ENCODE measurements around the gene LRRC71.

LRRC71 gene

GRCh38 chr1:156942176-156942575 is 21.7 kb downstream of the LRRC71 start:
- H3K27ac ChIP-seq: no peak overlapping the region
- DNase-seq (ENCODE audit: low read depth, low spot score): no peak

- no peak overlapping the region for H3K27ac ChIP-seq
- DNase-seq (ENCODE audit: low read depth, low spot score): no peak
Observed at GRCh38 chr1:156942576-156942975, 22.1 kb downstream of the LRRC71 start.

DNA sequence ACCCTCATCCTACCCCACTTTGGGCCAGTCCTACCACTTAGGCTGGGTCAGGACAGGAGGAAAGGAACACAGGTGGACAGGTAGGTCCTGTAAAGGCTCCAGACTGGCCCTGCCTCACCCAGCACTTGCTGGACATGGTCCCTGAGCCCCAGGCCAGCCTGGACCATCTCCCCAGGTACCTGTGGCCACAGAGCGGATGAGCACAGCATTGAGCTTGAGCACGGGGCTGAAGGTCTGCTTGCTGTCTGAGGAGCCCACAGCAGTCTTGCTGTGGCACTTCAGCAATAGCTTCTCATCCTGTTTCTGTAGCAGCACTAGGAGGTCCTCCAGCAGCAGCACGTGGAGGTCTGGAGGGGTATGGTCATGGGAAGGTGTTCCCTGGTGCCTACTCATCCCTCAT is 23.3 kb downstream of the LRRC71 start:
- no peak overlapping the region for H3K27ac ChIP-seq

GRCh38 chr1:156944268-156944667 is 23.8 kb downstream of the LRRC71 start:
- no peak overlapping the region for H3K27ac ChIP-seq
- no peak for DNase-seq (ENCODE audit: low read depth, low spot score)

More for the DNA sequence above, 23.3 kb downstream of the LRRC71 start:
- DNase-seq (ENCODE audit: low read depth, low spot score): no peak

DNA sequence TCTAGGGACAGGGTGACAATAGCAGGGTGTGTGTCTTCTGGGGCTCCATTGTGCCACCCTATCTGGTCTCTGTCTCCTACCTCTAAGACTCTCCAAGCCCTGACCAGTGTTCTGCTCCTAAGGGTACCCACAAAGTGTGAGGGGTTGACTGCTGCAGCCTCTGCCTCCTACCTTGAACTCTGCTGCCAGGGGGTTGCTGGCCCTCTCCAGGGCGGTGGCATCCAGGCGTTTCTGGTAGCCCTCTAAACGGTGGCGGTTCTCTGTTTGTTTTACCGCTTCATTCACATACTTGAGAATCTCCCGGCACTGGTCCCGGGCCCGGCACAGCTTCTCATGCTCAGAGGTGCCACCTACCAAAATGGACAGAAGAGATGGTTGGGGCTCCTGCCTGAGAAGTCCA is 24.4 kb downstream of the LRRC71 start:
- H3K27ac ChIP-seq: no peak overlapping the region
- DNase-seq (ENCODE audit: low read depth, low spot score): no peak

DNA sequence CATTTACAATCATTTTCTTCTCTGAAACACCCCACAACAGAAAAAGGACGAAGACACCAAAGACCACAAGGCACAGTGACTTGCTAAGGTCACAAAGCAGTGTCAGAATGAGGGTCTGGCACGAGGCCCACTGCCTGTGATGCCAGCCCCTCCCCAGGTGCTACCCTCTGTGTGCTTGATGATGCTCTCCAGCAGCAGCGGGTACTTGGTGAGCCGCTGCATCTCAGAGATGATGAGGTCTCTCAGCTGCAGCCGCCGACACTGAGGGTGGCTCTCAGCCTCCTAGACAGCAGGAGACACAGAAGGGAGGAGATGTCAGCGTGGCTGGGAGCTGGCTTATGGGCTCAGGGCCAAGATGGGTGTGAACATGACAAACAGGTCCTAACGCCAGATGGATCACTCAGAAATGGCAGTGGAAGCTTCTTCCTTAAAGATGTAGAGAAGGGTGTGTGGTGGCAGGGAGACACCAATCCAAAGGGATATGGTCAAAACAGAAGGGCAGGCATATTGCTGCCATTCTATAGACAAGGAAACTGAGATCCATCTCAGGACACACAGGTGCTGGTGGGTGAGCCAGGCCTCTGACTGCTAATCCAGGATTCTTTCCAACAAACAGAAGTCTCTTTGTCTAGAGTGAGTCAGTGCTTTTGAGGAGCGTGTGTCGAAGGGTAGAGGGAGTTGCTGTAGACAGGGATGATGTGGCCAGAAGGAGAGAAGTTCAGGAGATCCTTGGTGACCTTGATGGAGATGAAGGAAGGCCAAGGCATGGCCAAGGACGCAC is 25.6 kb downstream of the LRRC71 start:
- DNase-seq (ENCODE audit: low read depth, low spot score): peak; percentile 51
- no peak overlapping the region for H3K27ac ChIP-seq

GRCh38 chr1:156947127-156947526 is 26.7 kb downstream of the LRRC71 start:
- no peak for DNase-seq (ENCODE audit: low read depth, low spot score)
- H3K27ac ChIP-seq: no peak overlapping the region

DNA sequence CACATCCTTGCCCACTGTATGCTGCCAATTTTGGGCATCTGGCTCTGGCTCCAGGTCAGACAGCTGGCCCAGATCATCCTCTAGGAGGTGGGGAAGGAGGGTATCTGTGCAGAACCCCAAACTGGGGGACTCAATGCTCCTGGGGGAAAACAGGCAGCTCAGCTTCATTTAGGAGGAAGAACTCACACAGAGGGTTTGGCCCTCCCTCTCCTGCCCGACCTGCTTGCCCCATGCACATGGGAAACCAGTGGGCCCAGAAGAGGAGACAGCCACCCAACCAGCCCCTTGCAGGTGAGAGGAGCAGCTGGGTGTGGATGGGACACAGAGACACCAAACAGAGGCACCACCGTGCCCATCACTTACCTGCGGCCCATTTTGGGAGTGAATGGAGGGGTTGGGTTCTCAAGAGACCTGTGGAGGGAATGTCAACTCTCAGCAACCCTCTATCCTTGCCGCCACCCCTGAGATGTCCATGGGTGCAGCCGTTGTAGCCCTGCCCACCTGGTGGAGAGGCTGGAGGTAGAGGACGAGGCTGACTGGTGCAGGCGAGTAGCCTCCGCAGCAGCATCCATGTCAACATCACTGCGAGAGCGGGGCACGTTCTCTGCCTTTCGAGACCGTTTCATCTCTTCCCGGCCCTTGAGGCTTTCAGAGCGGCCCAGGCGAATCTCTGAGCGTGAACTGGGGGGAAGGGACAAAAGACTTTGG is 27.5 kb downstream of the LRRC71 start:
- DNase-seq (ENCODE audit: low read depth, low spot score): no peak

DNA sequence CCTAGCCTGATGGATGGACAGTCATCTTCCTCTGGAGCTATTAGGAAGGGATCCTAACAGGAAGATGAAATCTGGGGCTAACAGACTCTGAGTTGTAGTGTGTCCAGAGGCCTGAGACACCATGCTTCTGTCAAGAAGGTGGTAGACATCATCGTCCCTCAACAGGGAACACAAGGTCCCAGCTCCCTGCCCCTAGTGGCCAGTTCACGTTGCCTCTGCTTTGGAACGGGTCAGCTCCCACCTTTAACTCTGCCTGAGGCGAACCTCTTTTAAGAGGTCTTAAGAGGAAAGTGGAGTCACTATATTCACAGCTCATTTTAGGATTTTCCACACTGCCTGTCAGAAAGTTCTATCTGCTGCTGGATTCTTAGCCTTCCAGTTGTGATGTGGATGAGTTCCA is 28.3 kb downstream of the LRRC71 start:
- DNase-seq (ENCODE audit: low read depth, low spot score): no peak
- no peak overlapping the region for H3K27ac ChIP-seq

More for the DNA sequence above, 27.5 kb downstream of the LRRC71 start:
- no peak overlapping the region for H3K27ac ChIP-seq

- DNase-seq (ENCODE audit: low read depth, low spot score): no peak
- no peak overlapping the region for H3K27ac ChIP-seq
Observed at GRCh38 chr1:156949127-156949526, 28.7 kb downstream of the LRRC71 start.

- H3K27ac ChIP-seq: no peak overlapping the region
- no peak for DNase-seq (ENCODE audit: low read depth, low spot score)
Observed at GRCh38 chr1:156951371-156951770, 30.9 kb downstream of the LRRC71 start.

DNA sequence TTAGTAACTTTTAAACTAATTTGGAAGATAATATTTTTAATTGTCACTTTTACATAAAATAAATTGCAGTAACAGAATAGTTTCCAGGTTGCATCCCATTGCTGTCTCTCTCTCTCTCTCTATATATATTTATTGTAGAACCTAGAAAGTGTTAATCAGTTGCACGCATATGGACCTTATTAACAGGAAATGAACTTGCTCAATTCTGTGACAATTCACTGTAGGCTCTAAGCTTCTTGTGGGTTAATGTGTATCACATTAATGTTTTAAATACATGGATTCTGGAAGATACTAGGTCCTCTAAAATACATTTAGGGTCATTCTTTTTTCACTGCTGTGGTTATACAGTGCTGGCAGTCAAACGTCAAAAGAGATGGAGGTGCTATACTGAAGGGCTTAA is 33.1 kb downstream of the LRRC71 start:
- H3K27ac ChIP-seq: no peak overlapping the region
- DNase-seq (ENCODE audit: low read depth, low spot score): no peak

- DNase-seq (ENCODE audit: low read depth, low spot score): no peak
- no peak overlapping the region for H3K27ac ChIP-seq
Observed at GRCh38 chr1:156956333-156956732, 35.9 kb downstream of the LRRC71 start.

DNA sequence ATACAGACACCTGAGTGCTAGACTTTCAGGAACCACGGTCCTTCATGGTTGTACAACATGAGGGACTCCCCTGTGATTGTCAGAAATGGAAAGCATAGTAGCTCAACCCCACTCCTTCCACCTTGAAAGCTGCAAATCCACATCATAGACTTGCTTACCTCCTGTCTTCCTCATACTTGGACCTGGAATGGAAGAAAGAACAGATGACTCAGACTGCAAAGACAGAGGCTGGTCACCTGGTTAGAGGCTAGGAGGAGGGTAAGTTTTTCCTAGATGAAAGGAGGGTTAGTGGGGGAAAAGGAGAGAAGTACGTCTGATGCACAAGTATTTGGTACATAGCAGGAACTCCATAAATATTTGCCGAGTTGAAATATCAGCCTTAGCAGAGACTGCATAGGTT is 37.2 kb downstream of the LRRC71 start:
- no peak overlapping the region for H3K27ac ChIP-seq
- peak; percentile 10 for DNase-seq (ENCODE audit: low read depth, low spot score)

- H3K27ac ChIP-seq: no peak overlapping the region
- no peak for DNase-seq (ENCODE audit: low read depth, low spot score)
Observed at GRCh38 chr1:156958247-156958714, 37.8 kb downstream of the LRRC71 start.

DNA sequence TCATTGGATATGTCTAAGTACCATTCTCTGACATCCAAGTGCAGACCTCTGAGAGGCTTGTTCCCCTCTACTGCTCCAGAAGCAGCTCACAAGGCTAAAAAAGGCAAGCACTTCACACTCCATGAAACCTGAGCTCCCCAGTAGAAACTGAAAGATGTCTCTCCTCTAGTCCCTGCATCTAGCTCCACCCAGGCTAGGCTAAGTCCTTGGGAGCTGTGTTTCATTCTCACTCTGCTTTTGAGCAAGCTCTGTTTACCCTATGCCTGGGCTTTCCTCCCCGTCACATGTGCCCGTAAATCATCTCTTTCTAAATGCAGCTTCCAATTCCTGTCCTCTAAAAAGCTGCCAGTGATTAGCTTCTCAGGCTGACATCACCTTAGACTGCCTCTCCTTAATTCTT is 39.0 kb downstream of the LRRC71 start:
- DNase-seq (ENCODE audit: low read depth, low spot score): no peak
- no peak overlapping the region for H3K27ac ChIP-seq

DNA sequence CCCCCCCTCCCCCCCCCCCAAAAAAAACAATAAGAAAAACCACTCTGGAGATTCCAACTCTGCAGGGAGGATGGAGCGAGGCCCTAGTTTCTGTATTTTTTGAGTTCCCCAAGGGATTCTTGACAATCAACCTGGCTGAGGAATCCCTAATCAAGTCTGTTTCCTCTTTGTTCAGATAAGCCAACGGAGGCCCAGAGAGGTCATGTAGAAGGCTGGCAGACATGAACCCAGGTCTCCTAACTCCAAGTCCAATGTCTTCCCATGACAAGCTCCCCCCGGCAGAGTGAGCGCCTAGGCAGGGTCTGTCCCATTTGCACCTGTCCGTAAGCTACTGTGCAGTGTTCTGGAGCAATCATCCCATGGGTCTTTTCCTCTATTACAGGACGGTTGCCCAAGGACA is 39.5 kb downstream of the LRRC71 start:
- DNase-seq (ENCODE audit: low read depth, low spot score): no peak
- H3K27ac ChIP-seq: no peak overlapping the region

DNA sequence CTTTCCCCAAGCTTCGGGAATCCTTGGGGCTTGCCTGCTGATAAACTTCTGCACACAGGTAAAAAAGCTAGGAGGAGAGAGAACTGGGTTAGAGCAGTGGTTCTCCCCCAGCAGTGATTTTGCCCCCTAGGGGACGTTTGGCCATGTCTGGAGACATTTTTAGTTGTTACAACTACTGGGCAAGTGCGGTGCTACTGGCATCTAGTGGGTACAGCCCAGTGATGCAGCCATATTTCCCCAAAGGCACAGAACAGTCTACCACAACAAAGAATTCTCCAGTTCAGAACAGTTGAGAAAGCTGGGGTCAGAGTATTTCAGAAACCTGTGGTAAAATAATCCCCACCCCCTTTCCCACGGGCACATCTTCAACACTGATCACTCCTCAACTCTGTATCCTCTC is 41.3 kb downstream of the LRRC71 start:
- no peak for DNase-seq (ENCODE audit: low read depth, low spot score)

DNA sequence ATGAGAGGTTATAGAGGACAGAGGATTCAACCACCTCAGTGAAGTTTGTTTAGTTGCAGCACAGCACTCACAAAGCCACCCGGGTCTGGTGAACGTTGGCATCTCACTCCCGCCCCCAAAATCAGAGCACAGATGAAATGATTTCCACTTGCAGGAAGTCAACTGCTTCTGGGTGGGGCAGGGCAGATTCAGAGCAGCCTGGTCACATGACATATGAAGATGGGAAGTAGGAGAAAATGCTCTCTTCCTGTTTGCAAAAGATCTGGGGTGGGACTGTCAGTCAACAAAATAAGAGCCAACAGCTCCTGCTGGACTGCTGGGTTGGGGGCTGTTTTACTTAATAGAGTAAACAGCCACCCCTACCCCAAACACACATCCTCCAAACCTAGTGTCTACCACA is 43.2 kb downstream of the LRRC71 start:
- no peak overlapping the region for H3K27ac ChIP-seq
- DNase-seq (ENCODE audit: low read depth, low spot score): no peak

More for the DNA sequence above, 41.3 kb downstream of the LRRC71 start:
- no peak overlapping the region for H3K27ac ChIP-seq

DNA sequence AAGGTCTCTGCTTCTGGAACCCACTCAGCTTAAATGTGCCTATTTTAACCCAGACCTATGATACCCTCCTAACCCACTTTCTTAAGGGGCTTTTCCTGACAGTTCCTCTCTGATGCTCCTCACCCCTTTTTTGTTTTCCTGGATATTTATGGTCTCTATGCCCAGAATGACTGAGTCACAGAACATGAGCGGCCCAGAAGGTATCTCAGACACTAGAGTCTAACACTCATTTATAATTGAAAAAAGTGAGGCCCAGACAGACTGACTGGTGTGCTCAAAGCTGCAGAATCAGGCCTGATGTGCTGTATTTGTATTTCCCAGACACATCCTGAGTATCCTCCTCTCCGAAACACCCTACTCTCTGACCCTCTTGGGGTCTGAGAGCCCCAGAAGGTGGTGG is 44.0 kb downstream of the LRRC71 start:
- DNase-seq (ENCODE audit: low read depth, low spot score): no peak
- H3K27ac ChIP-seq: no peak overlapping the region

GRCh38 chr1:156969496-156969895 is 49.1 kb downstream of the LRRC71 start:
- no peak for DNase-seq (ENCODE audit: low read depth, low spot score)
- no peak overlapping the region for H3K27ac ChIP-seq

GRCh38 chr1:156970017-156970416 is 49.6 kb downstream of the LRRC71 start:
- DNase-seq (ENCODE audit: low read depth, low spot score): no peak
- no peak overlapping the region for H3K27ac ChIP-seq

All from epithelial cell of prostate (primary cell).